GM12892 (cell line): ENCODE data around the gene GDF2.

Source experiments
- DNase-seq: peaks from one replicate; pipeline ENCODE4 v3.0.0; 2011; ENCODE audit not compliant: insufficient read length
- FAIRE-seq: peaks from 2 replicates; lab custom pipeline; 2011; peaks lifted over from hg19 to GRCh38; lab: Jason Lieb, UNC
- POLR2A ChIP-seq: IDR thresholded peaks from 2 replicates; pipeline ENCODE4 v1.6.1; 2011; ENCODE audit warnings: low read depth, low read length, control low read depth
- POLR2AphosphoS5 ChIP-seq: IDR thresholded peaks from 2 replicates; pipeline ENCODE4 v1.6.1; 2011; ENCODE audit warnings: low read depth, low read length, control low read depth
- TAF1 ChIP-seq: IDR thresholded peaks from 2 replicates; pipeline ENCODE4 v1.6.1; 2011; ENCODE audit warnings: low read depth, mild to moderate bottlenecking, control low read depth, low read length, borderline replicate concordance

The GDF2 gene

DNA sequence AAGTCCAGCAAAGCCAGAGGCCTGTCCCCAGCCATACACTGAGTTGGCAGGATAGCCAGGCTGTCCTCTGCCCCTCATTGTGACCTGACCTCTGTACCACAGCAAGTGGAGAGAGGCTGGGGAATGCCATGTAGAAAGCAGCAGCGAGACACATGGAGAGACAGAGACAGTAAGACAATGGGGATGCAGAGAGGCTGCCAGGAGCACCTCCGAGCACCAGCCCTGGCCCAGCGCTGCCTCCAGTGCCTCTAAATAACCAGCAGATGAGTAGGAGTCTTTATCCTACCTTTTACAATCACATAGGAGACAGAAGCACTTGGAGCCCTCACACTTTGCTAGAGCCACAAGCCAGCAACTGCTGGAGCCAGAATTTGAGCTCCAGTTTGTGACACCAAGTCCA lies 8.1 kb downstream of the GDF2 start:
- FAIRE-seq (no peak), DNase-seq (no peak)
- TF ChIP-seq POLR2AphosphoS5: no peak
- no peak for TF ChIP-seq POLR2A

DNA sequence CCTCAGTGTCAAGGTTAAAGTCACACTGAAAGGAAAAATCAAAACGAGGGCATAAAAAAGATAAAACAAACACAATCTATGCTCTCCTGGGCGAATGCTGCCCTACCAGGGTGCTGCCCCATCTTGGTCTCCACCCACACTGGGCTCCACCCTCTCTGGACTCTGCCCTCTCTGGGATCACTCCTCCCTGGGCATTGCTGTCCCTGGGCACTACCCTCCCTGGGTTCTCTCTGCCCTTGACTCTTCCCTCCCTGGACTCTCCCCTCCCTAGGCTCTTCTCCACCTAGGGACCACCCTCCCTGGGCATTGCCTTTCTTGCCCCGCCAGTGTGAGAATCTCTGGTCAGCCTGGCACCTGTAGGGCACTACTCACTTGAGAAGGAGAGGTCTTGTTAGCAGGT lies 8.6 kb downstream of the GDF2 start:
- DNase-seq: no peak
- no peak for TF ChIP-seq POLR2AphosphoS5
- no peak for TF ChIP-seq POLR2A
- TF ChIP-seq TAF1: no peak
- no peak for FAIRE-seq

DNA sequence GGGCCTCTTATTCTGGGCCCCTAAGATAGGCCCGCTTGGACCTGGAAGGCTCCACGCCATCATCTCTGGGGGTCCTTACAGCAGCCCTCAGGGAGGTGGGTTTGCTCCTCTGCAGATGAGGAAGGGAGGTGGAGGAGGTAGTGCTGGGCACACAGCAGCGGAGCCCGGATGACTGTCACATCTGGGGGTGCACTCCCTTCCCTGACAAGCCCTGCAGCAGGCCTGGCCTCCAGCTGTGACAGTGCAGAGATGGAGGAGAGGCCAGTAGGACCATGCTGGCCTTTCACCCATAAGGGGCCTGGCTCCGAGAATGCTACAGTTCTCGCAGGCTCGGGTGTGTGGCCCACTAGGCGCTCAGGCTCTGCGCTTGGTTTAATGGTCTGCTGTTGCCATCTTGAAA lies 9.2 kb downstream of the GDF2 start:
- no peak for DNase-seq
- no peak for TF ChIP-seq POLR2A
- TF ChIP-seq TAF1: no peak
- FAIRE-seq: no peak

DNA sequence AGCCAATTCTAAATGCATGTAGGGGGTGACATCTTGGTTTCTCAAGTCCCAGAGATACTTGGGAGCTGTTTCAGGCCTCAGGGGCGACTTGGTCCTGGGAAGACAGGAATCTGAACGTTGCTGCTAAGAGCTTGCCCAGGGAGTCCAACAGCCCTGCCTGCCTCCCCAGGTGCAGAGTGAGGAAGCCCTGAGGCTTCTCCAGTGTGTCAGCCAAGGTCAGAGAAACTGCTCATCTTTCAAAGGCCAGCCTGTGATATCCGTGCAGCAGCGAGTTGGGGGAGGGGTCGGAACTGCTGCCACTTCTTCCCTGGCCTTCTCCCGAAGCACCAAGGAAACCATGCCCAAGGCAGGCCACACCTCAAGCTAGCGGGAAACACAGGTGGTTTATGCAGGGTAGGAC lies 9.7 kb downstream of the GDF2 start:
- no peak for TF ChIP-seq POLR2A
- TF ChIP-seq POLR2AphosphoS5: no peak
- no peak for TF ChIP-seq TAF1
- no peak for FAIRE-seq

DNA sequence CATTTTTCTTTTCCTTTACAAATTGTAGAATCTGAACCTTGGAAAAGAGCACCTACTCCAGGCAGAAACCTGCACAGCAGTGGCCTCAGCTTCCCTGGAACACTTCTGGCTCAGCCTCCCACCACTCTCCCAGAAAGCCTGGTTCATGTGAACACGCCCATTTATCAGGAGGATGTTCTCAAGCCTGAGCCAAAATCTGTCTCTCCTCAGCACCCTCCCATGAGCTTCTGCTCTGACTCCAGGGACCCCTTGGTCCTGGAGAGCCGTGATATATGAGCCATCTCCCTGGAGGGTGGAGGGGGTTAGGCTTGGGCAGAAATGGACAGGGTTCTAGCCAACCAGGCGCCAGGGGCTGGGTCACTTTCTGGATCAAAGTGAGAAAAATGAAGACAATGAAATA lies 10.1 kb downstream of the GDF2 start:
- DNase-seq (no peak), FAIRE-seq (no peak)
- TF ChIP-seq TAF1: no peak
- no peak for TF ChIP-seq POLR2A
- no peak for TF ChIP-seq POLR2AphosphoS5

More for the DNA sequence above, 9.7 kb downstream of the GDF2 start:
- no peak for DNase-seq

DNA sequence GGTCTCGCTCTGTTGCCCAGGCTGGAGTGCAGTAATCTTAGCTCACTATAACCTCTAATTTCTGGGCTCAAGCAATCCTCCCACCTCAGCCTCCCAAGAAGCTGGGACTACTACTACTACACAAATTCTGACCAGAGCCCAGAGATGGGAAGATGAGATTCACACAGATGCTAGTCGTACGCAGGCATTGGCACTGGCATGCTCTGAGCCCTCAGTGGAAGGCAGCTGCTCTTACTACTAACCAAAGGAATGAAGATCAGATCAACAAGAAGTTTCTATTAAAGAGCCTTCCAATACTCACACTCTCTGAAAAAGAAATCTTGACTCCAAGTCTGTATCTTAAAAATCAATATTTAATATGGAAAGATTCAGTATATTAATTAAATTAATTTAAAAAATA lies 10.7 kb downstream of the GDF2 start:
- FAIRE-seq: no peak
- DNase-seq: no peak
- TF ChIP-seq POLR2AphosphoS5: no peak
- no peak for TF ChIP-seq POLR2A
- no peak for TF ChIP-seq TAF1

DNA sequence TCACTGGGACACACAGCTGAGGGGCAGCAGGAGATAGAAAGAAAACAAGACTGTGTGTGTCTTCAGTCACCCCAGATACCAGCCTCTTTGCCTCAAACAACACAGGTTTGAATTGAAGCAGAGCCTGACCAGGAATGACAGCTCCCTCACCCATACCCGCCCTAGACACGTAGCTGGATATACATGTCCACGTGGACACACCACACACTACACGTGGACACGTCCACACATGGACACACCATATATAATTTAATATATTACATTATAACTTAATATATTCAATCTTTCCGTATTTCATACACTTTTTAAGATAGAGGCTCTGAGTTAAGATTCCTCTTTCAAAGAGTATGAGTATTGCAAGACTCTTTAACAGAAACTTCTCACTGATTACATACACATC lies 11.3 kb downstream of the GDF2 start:
- TF ChIP-seq POLR2A: no peak
- TF ChIP-seq POLR2AphosphoS5: no peak
- DNase-seq (no peak), FAIRE-seq (no peak)

DNA sequence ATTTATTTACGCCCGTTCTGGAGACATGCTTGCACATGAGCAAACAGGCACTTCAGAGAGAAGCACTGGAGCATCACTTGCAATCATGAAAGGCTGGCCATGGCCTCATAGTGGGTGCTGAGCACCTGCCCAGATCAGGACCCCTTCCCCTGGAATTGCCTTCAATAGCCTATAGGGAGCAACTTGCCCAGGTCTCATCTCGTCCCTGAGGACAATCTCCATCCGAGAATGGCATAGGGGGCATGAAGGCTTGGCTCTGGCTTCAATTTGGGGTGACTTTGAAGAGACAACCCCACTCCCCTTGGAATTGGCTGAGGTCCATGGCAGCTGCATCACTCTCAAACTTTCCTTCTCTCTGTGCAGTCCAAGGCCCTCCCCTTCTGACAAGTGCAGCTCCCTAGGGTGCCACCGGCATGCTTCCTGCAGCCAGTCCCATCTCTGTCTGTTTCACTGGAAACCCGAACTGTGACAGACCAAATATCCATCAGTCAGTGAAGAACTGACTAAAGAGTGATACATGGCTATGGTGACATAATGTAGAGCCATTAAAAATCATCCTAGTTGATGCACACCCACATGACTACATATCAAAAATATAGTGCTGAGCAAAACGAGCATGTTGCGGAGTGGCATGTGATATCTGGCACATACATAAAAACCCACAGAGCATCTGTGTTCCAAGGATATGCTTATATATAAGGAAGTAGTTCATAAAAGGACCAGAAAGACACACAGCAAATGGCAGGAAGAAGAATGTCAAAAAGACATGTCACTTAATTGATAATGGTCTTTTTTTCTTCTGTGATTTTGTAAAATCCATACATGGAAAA lies 12.4 kb downstream of the GDF2 start:
- FAIRE-seq (no peak), DNase-seq (no peak)
- no peak for TF ChIP-seq POLR2A
- no peak for TF ChIP-seq TAF1
- no peak for TF ChIP-seq POLR2AphosphoS5

DNA sequence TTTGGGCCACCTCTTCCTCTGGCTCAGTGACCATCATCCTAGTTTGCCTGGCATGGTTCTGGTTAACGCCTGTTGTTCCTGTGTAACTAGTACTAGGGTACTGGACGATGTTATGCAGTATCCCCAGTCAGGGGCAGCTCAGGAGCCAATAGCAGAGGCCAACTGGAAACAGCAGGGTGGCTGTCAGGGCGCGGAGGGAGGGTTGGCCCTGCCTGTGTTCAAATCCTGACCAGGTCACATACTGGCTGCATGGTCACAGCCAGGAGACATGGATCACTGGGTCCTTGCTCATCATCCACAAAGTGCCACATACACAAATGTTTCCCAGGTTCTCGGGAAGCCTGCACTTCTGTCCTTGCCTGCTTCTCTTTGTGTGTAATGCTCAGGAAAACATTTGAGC lies 13.7 kb downstream of the GDF2 start:
- DNase-seq (no peak), FAIRE-seq (no peak)

DNA sequence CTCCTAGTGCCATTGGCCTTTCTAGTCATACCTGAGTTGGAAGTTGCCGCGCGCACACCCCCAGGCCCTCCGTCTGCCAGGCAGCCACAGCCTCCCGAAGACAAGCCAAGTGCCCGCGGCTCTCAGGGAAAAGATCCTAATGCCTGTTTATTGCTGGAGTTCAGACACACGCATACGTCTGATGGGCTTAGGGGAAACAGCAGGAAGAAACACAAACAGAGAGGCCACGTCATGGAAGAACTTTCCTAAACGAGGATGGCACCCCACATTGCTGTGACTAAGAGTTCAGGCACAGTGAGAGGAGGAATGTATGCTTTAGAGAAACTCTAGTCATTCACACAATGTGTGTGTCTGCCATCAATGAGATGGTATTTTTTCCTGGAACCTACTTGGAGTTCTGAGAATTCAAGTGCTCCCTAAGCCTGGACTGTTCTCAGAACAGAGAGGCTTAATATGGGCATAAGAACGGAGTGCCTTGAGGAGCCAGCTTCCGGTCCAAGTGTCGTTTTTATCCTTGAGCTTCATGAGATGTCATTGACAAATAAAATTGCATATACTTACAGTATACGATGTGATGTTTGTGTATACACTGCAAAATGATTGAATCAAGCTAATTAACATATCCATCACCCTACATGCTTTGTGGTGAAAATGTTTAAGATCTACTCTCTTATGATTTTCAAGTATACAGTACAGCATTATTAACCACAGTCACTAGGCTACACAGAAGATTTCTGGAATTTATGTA lies 14.3 kb downstream of the GDF2 start:
- no peak for DNase-seq
- FAIRE-seq: no peak
- no peak for TF ChIP-seq POLR2AphosphoS5
- TF ChIP-seq POLR2A: no peak
- TF ChIP-seq TAF1: no peak

More for the DNA sequence above, 13.7 kb downstream of the GDF2 start:
- TF ChIP-seq POLR2AphosphoS5 (no peak), TAF1 (no peak), POLR2A (no peak)

DNA sequence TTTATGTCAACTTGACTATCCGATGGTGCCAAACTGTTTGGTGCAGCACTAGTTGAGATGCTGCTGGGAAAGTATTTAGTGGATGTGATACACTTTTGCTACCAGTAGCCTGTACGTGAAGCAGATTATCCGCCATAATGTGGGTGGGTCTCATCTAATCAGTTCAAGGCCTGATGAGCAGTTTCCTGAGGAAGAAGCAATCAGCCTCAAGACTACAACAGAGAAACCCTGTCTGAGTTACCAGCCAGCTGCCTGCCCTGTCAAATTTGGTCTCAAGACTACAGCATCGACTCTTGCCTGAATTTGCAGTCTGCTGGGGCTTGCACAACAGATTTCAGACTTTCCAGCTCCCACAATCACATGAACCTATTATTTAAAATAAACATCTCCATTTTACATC lies 15.1 kb downstream of the GDF2 start:
- FAIRE-seq: no peak
- TF ChIP-seq POLR2AphosphoS5 (no peak), TAF1 (no peak), POLR2A (no peak)
- no peak for DNase-seq

DNA sequence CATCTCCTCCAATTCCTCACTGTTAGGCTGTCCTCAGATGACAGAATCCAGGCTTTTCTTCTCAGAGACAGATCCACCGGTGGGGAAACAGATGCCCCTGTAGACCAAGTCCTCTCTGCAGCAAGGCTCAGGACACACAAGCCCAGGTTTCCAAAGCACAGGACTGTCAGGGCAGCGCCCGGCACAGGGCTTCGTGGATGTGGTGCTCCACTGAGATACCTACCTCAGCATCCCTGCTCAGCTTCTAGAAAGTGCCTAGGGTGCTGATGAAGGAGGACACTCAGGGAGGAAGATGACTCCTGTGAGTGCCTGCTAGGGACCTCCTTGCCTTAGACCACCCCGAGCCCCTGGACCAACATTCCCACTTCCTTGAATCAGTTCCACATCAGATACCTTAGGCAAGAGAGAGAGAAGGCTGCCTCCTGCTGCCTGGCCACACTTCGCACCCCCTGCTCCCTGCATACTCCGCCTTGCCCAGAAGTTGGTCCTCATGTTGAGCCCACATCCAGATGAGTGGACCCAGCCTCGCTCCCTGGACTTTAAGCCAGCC lies 17.0 kb downstream of the GDF2 start:
- TF ChIP-seq POLR2AphosphoS5 (no peak), POLR2A (no peak), TAF1 (no peak)
- no peak for DNase-seq
- FAIRE-seq: no peak
